ENCODE measurements around the gene FAM163A. TPM values are rescaled to one million over a fixed set of nuclear protein-coding genes. Genes with fewer than 3 reads are reported as not detected.

The FAM163A gene
- total and polyA plus RNA-seq, 9 of the 15 experiments (the other 6 are each of a cell fraction or from before 2014, with no cell fraction given) = not detected

DNA sequence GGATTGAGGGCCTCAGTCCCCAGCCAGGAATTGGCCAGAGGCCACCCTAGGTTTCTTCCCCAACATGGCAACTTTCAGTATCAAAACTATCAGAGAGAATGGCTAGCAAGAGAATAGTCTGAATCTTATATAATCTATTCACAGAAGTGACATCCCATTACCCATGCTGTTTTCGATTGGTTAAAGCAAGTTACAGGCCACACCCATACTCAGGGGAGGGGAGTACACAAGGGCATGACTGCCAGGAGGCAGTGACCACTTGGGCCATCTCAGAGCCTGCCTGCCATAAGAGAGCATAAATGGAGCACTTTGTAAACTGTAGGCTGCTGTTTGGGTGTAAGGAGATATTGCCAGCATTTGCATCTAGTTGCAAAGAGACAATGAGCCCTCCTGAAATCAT, 65.4 kb downstream of the FAM163A start:
- no peak overlapping the region for H2AFZ ChIP-seq (ENCODE audit: low read depth, low read length)
- no peak for FAIRE-seq
- ChIA-PET POLR2A (interaction anchor here (0.6 to 1.4 kb wide), 2 partner anchors 77 to 104 kb away, joined by 3 read pairs; no protein-coding TSS in a partner anchor), CTCF (ENCODE audit: low intra/inter-chr PET ratio) (interaction anchor here (2.0 to 2.4 kb wide), 2 partner anchors 102 to 729 kb away, joined by 13 to 22 read pairs; no protein-coding TSS in a partner anchor)
- in situ Hi-C loops (cut with MboI) (loop anchor here (10.0 kb wide), 1 partner anchor 564 kb away; no protein-coding TSS in a partner anchor), intact Hi-C loops (cut with micrococcal nuclease) (no loop called here)
- H3K9ac ChIP-seq (ENCODE audit: insufficient read depth in 1 of 2, low read depth in 2 of 2, low read length in 2 of 2) = no peak overlapping the region
- 0% methylated on average over 1 of the region's 1 CpG for WGBS (ENCODE audit: insufficient coverage, low coverage, missing lambda C conversion rate)
- H3K27me3 ChIP-seq (ENCODE audit: control insufficient read depth in 2 of 2, insufficient read depth in 2 of 2, low read length in 2 of 2) = peaks cover 39 to 73% of the 10 kb centered on the region in 2 experiments
- H3K36me3 ChIP-seq (ENCODE audit: control insufficient read depth, insufficient read depth, low read length) = no peaks in the 10 kb centered on the region
- peaks cover 0 to 9% of the 10 kb centered on the region in 2 experiments; a peak in 3 of 5 replicates for H3K4me1 ChIP-seq (replicated peaks in 1 of 2; ENCODE audit: control insufficient read depth in 2 of 2, insufficient read depth in 2 of 2, low read length in 2 of 2)
- no peak for DNase-seq (ENCODE audit: extremely low read depth in 1 of 4, low spot score in 3 of 4)
- ATAC-seq = no peak
- no peaks in the 10 kb centered on the region for H3K9me3 ChIP-seq (replicated peaks; ENCODE audit: control insufficient read depth, insufficient read depth, low read depth, low read length)
- no peak overlapping the region for H3K4me3 ChIP-seq
- H3K4me2 ChIP-seq (ENCODE audit: insufficient read depth, low read length) = no peak overlapping the region
- H3K27ac ChIP-seq (ENCODE audit: extremely low read depth, low read depth, low read length) = no peak overlapping the region
- H4K20me1 ChIP-seq (replicated peaks; ENCODE audit: control insufficient read depth, insufficient read depth, low read length) = peaks cover 13% of the 10 kb centered on the region
- TF ChIP-seq TSC22D4 (tag; IDR thresholded peaks at IDR 0.05) = no peak
- TF ChIP-seq, protein P1, sequence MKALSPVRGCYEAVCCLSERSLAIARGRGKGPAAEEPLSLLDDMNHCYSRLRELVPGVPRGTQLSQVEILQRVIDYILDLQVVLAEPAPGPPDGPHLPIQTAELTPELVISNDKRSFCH (CRISPR knock-in tag; IDR thresholded peaks at IDR 0.05) = no peak
- TF ChIP-seq, protein P1 (tag; IDR thresholded peaks at IDR 0.05) = 0 out of 2 replicates have a peak, but pooled peaks have one; percentile 5
- TF ChIP-seq ZNF121 (CRISPR knock-in tag; conservative IDR thresholded peaks at IDR 0.05) = no peak
- no peak for TF ChIP-seq ILK (tag; IDR thresholded peaks at IDR 0.05; ENCODE audit: borderline replicate concordance, low read depth)
- 0 out of 2 replicates have a peak, but pooled peaks have one; percentile 7 for TF ChIP-seq BACH1 (tag; IDR thresholded peaks at IDR 0.05)
- TF ChIP-seq, protein P2, sequence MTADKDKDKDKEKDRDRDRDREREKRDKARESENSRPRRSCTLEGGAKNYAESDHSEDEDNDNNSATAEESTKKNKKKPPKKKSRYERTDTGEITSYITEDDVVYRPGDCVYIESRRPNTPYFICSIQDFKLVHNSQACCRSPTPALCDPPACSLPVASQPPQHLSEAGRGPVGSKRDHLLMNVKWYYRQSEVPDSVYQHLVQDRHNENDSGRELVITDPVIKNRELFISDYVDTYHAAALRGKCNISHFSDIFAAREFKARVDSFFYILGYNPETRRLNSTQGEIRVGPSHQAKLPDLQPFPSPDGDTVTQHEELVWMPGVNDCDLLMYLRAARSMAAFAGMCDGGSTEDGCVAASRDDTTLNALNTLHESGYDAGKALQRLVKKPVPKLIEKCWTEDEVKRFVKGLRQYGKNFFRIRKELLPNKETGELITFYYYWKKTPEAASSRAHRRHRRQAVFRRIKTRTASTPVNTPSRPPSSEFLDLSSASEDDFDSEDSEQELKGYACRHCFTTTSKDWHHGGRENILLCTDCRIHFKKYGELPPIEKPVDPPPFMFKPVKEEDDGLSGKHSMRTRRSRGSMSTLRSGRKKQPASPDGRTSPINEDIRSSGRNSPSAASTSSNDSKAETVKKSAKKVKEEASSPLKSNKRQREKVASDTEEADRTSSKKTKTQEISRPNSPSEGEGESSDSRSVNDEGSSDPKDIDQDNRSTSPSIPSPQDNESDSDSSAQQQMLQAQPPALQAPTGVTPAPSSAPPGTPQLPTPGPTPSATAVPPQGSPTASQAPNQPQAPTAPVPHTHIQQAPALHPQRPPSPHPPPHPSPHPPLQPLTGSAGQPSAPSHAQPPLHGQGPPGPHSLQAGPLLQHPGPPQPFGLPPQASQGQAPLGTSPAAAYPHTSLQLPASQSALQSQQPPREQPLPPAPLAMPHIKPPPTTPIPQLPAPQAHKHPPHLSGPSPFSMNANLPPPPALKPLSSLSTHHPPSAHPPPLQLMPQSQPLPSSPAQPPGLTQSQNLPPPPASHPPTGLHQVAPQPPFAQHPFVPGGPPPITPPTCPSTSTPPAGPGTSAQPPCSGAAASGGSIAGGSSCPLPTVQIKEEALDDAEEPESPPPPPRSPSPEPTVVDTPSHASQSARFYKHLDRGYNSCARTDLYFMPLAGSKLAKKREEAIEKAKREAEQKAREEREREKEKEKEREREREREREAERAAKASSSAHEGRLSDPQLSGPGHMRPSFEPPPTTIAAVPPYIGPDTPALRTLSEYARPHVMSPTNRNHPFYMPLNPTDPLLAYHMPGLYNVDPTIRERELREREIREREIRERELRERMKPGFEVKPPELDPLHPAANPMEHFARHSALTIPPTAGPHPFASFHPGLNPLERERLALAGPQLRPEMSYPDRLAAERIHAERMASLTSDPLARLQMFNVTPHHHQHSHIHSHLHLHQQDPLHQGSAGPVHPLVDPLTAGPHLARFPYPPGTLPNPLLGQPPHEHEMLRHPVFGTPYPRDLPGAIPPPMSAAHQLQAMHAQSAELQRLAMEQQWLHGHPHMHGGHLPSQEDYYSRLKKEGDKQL (CRISPR knock-in tag; IDR thresholded peaks at IDR 0.05; ENCODE audit: borderline replicate concordance) = 0 out of 2 replicates have a peak, but pooled peaks have one; percentile 55
- TF ChIP-seq NCOA4 (IDR thresholded peaks at IDR 0.05; ENCODE audit: partially characterized antibody) = no peak
- TF ChIP-seq, protein P3, sequence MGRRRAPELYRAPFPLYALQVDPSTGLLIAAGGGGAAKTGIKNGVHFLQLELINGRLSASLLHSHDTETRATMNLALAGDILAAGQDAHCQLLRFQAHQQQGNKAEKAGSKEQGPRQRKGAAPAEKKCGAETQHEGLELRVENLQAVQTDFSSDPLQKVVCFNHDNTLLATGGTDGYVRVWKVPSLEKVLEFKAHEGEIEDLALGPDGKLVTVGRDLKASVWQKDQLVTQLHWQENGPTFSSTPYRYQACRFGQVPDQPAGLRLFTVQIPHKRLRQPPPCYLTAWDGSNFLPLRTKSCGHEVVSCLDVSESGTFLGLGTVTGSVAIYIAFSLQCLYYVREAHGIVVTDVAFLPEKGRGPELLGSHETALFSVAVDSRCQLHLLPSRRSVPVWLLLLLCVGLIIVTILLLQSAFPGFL (CRISPR knock-in tag; IDR thresholded peaks at IDR 0.05) = no peak
- H3K9me1 ChIP-seq (ENCODE audit: control insufficient read depth, insufficient read depth, low read length) = no peaks in the 10 kb centered on the region
- no TSS peak for BruUV-seq (replicated peaks)
- no peaks in the 10 kb centered on the region for H3K79me2 ChIP-seq (ENCODE audit: control insufficient read depth, insufficient read depth, low read length)
